GM18508 (cell line): Measurements from ENCODE around the gene DZIP1.
"Not testable (repeated sequence)": the region's sequence is repeated elsewhere in the genome, so short reads cannot be mapped to it uniquely, and the experiment has no call there.

ENCODE experiments used
- ATAC-seq: cut with Tn5 transposase; IDR thresholded peaks from one replicate; pipeline ENCODE4 v1.9.1; 2021; ENCODE audit warnings: moderate number of reproducible peaks; ENCODE audit not compliant: insufficient read depth, unreplicated experiment

Gene DZIP1, protein sequence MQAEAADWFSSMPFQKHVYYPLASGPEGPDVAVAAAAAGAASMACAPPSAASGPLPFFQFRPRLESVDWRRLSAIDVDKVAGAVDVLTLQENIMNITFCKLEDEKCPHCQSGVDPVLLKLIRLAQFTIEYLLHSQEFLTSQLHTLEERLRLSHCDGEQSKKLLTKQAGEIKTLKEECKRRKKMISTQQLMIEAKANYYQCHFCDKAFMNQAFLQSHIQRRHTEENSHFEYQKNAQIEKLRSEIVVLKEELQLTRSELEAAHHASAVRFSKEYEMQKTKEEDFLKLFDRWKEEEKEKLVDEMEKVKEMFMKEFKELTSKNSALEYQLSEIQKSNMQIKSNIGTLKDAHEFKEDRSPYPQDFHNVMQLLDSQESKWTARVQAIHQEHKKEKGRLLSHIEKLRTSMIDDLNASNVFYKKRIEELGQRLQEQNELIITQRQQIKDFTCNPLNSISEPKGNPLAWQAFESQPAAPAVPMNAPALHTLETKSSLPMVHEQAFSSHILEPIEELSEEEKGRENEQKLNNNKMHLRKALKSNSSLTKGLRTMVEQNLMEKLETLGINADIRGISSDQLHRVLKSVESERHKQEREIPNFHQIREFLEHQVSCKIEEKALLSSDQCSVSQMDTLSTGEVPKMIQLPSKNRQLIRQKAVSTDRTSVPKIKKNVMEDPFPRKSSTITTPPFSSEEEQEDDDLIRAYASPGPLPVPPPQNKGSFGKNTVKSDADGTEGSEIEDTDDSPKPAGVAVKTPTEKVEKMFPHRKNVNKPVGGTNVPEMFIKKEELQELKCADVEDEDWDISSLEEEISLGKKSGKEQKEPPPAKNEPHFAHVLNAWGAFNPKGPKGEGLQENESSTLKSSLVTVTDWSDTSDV

DNA sequence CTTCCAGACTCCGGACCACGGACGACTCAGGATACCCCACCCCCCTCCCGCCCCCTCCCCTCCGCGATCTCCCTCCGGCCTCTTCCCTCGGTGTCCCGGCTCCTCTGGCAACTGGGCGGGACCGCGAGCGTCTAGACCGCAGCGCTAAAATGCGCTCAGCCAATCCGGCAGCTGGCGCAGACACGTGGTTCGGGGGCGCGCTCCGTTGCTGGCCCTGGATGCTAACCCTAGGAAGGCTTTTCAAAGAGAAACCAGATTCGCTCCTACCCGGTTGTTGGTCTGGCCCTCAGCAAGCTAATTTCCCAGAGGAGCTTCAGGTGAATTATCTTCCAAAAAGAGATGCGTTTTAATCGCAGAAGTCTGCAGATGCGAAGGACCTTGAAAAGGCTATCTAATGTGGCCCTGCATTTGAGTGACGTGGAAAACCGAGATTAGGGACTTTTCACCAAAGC lies at the start of gene DZIP1:
TSS of gene DZIP1 (minus strand) at position 106 of the 452 bp plus-strand sequence. CDS start 2,677 bp downstream, outside the sequence.
- ATAC-seq, result peak; percentile 70

DNA sequence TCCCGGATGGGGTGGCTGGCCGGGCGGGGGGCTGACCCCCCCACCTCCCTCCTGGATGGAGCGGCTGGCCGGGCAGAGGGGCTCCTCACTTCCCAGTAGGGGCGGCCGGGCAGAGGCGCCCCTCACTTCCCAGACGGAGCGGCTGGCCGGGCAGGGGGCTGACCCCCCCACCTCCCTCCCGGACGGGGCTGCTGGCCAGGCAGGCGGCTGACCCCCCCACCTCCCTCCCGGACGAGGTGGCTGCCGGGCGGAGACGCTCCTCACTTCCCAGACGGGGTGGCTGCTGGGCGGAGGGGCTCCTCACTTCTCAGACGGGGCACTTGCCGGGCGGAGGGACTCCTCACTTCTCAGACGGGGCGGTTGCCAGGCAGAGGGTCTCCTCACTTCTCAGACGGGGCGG lies 46.5 kb upstream of the DZIP1 start:
- not testable (repeated sequence) for ATAC-seq

DNA sequence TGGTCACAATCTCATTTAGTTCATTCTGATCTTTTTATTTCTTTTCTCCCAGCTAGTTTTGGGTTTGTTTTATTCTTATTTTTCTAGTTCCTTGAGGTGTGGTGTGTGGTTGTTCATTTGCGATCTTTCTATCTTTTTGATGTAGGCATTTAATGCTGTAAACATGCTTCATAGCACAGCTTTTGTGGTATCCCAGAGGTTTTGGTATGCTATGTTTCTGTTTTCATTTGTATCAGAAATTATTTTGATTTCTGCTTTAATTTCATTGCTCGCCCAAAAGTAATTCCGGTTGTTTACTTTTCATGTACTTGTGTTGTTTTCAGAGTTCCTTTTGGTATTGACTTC lies 45.0 kb upstream of the DZIP1 start:
- no peak for ATAC-seq

- ATAC-seq, result not testable (repeated sequence)
Measured at GRCh38 chr13:95684960-95685359, 40.5 kb upstream of the DZIP1 start.

GRCh38 chr13:95684418-95684817 lies 39.9 kb upstream of the DZIP1 start:
- ATAC-seq, result no peak

DNA sequence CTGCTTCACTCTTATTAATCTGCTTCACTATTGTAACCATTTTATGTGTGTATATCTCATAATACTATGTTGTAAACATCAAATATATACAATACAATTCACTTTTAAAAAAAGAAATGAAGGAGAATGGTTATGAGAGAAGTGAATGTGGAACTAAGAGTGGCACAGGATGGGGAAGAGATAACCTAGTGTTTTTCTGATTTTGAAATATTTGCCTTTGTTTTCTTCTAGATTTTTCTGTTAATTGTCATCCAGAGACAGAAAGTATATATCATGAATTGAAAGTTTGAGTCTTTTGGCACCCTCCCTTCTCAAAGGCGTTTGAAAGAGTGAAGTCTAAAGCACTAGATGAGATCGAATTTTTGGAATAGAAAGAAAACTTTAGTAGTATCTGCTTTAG lies 35.2 kb upstream of the DZIP1 start:
- no peak for ATAC-seq

GRCh38 chr13:95678967-95679366 lies 34.5 kb upstream of the DZIP1 start:
- ATAC-seq, result no peak

- ATAC-seq, result peak; percentile 1
Measured at GRCh38 chr13:95677564-95678266, 33.2 kb upstream of the DZIP1 start.

DNA sequence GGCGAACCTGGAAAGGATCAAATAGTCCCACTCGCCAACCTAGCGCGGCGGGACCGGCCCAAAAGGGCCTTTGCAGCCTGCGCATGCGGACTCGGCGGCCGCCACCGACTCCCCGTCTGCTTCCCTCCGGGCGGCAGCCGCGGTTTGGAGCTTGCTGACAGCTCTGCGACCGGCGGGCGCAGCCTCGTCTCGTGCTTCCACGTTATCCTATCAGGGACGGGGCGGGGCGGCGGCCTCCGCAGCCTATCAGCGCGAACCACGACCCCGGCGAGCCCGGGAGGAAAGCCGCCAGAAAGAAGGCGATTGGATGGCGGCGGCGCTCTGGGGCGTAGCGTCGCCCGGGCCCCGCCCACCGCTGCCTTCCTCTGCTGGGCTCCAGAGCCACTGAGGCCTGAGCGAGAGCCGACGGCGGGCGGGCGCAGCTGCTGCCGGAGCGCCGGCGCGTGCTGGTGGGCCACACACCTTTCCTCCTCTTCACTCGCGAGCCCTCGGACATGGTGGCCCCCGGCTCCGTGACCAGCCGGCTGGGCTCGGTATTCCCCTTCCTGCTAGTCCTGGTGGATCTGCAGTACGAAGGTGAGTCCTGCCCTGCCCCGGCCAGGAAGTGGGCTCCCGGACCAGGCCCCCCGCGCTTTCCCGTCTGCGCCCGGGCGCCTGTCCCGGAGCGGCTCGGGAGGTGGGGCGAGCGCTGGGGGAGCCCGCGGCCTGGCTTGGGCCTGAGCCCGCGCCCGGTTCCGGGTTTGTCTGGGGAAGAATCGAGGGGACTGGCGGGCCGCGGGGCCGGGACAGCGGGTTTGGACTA lies 32.5 kb upstream of the DZIP1 start, which contains the start of gene DNAJC3:
TSS of gene DNAJC3 (plus strand) at position 378 of the 802 bp plus-strand sequence. CDS start at position 495, 117 bp downstream.
- peak; percentile 89 for ATAC-seq

- ATAC-seq, result no peak
Measured at GRCh38 chr13:95676105-95676761, 31.7 kb upstream of the DZIP1 start.

DNA sequence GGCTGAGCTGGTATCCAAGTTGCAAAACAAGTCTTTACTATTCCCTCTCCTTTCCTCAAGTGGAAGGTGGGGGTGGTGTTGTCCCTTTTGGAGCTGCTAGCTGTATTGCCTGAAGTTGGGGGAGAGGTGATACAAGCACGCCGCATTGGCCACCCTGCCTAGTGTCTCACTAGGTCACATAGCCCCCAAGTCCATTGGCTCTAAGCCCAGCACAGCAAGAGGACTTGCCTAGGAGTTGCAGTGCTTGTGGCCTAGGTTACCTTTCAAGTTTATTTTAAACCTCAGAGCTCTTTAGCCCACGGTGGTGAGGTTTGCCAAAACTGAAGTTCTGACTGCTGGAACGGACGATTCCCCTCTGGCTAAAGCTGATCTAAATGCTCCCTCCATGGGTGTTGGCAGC lies 27.1 kb upstream of the DZIP1 start:
- no peak for ATAC-seq

DNA sequence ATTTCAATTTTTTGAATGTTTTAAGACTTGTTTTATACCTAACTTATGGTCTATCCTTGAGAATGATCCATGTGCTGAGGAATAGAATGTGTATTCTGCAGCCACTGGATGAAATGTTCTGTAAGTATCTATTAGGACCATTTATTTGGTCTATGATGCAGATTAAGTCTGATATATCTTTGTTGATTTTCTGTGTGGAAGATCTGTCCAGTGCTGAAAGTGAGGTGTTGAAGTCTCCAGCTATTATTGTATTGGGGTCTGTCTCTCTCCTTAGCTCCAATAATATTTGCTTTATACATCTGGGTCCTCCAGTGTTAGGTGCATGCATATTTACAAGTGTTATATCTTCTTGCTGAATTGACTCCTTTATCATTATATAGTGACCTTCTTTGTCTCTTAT lies 22.7 kb upstream of the DZIP1 start:
- not testable (repeated sequence) for ATAC-seq

- no peak for ATAC-seq
Measured at GRCh38 chr13:95660981-95661581, 16.6 kb upstream of the DZIP1 start.

- no peak for ATAC-seq
Measured at GRCh38 chr13:95659500-95659899, 15.0 kb upstream of the DZIP1 start.

GRCh38 chr13:95656386-95657015 lies 12.0 kb upstream of the DZIP1 start:
- ATAC-seq, result no peak

GRCh38 chr13:95652821-95653220 lies 8.3 kb upstream of the DZIP1 start:
- no peak for ATAC-seq

- ATAC-seq, result no peak
Measured at GRCh38 chr13:95652244-95652764, 7.8 kb upstream of the DZIP1 start.

DNA sequence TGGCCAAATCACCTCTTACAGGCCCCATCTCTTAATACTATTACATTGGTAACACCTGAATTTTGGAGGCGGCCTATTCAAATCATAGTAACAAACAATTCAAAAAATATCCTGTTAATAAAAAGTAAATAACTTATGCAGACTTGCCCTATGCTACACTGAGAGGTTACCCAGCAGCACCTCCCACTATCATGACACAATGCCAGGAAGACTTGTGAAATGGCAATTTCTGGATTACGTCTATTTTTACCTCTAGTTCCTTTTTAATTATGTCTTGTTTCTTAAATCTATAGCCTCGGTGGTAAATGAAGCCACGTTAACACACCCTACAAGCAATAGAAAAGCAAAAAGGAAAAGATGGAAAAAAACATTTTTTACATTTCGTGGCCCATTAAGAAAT lies 6.2 kb upstream of the DZIP1 start:
- ATAC-seq, result no peak
